SK-N-SH (cell line): ENCODE data around the gene TMEM255B. TPM values are rescaled to one million over a fixed set of nuclear protein-coding genes. Genes with fewer than 3 reads are reported as not detected.

Experiments used
- CTCF ChIA-PET: fragments of 300-600, 350-600 bp; formaldehyde crosslinking; extraction: SDS; loops from one replicate; lab custom pipeline; 2021; lab: Yijun Ruan, JAX
- POLR2A ChIA-PET: fragments of 350-600 bp; sonication (Branson Sonifier 250); formaldehyde crosslinking; extraction: SDS; loops from one replicate; lab custom pipeline; 2020; ENCODE audit warnings: antibody characterized with exemption, inconsistent platforms; lab: Yijun Ruan, JAX
- DNase-seq: peaks from one replicate; pipeline ENCODE4 v3.0.0; 2012
- H2AFZ ChIP-seq: fragments of 200-600 bp; sonication (generic); 2 replicates; pipeline ENCODE4 v1.8.1; 2016; ENCODE audit warnings: antibody characterized with exemption, mild to moderate bottlenecking, low read depth
- H3F3A ChIP-seq: fragments of 200-600 bp; sonication (generic); replicated peaks from 2 replicates; pipeline ENCODE3; 2016; ENCODE audit warnings: antibody characterized with exemption, mild to moderate bottlenecking; ENCODE audit not compliant: insufficient read depth
- H3K27ac ChIP-seq, 2 experiments: fragments of 200-500 bp in 1 of 2; fragments of 200-600 bp in 1 of 2; sonication (Bioruptor generic) in 1 of 2; sonication (generic), shearing (Covaris generic) in 1 of 2; 2 replicates each; pipeline versions ENCODE4 v1.5.1 to v1.6.1; 2014 to 2016; ENCODE audit warnings: low read depth in 2 of 2, inconsistent platforms in 1 of 2, low read length in 1 of 2, mild to moderate bottlenecking in 1 of 2, mixed read lengths in 1 of 2
- H3K27me3 ChIP-seq: fragments of 200-600 bp; sonication (generic), shearing (Covaris generic); 2 replicates; pipeline ENCODE4 v1.6.1; 2016; ENCODE audit warnings: mixed run types; ENCODE audit not compliant: insufficient read depth
- H3K36me3 ChIP-seq, 2 experiments: fragments of 200-500 bp in 1 of 2; fragments of 200-600 bp in 1 of 2; sonication (Bioruptor generic) in 1 of 2; sonication (generic) in 1 of 2; replicated peaks in 1 of 2; 2 replicates each; pipeline versions ENCODE3 to v1.5.1; 2014 to 2016; ENCODE audit warnings: low read length in 1 of 2, mild to moderate bottlenecking in 1 of 2; ENCODE audit not compliant: insufficient read depth in 2 of 2, control insufficient read depth in 1 of 2
- H3K4me1 ChIP-seq, 2 experiments: fragments of 200-500 bp in 1 of 2; fragments of 200-600 bp in 1 of 2; sonication (Bioruptor generic) in 1 of 2; sonication (generic), shearing (Covaris generic) in 1 of 2; 2 replicates each; pipeline versions ENCODE4 v1.5.1 to v1.6.1; 2014 to 2016; ENCODE audit warnings: low read depth in 1 of 2, low read length in 1 of 2, mixed run types in 1 of 2; ENCODE audit not compliant: insufficient read depth in 2 of 2, control insufficient read depth in 1 of 2
- H3K4me2 ChIP-seq: fragments of 200-600 bp; sonication (generic), shearing (Covaris generic); 2 replicates; pipeline ENCODE4 v1.6.1; 2017; ENCODE audit warnings: mixed run types
- H3K4me3 ChIP-seq, 2 experiments: fragments of 200-500 bp in 1 of 2; fragments of 200-600 bp in 1 of 2; sonication (Bioruptor generic) in 1 of 2; sonication (generic), shearing (Covaris generic) in 1 of 2; 2 replicates each; pipeline versions ENCODE4 v1.5.1 to v1.8.1; 2014 to 2016; ENCODE audit warnings: low read depth in 2 of 2, inconsistent platforms in 1 of 2, low read length in 1 of 2, mild to moderate bottlenecking in 1 of 2, mixed read lengths in 1 of 2, moderate library complexity in 1 of 2
- H3K79me2 ChIP-seq: fragments of 200-600 bp; sonication (generic); 2 replicates; pipeline ENCODE4 v1.8.1; 2017; ENCODE audit warnings: mild to moderate bottlenecking; ENCODE audit not compliant: insufficient read depth
- H3K9ac ChIP-seq: fragments of 200-600 bp; sonication (generic); 2 replicates; pipeline ENCODE4 v1.6.1; 2017; ENCODE audit warnings: mixed run types
- H3K9me2 ChIP-seq: fragments of 200-600 bp; sonication (generic); 2 replicates; pipeline ENCODE4 v1.6.1; 2017; ENCODE audit warnings: mixed run types
- H3K9me3 ChIP-seq: fragments of 200-600 bp; sonication (generic); 2 replicates; pipeline ENCODE4 v1.6.1; 2017; ENCODE audit warnings: mixed run types, mild to moderate bottlenecking, moderate library complexity
- H4K20me1 ChIP-seq: fragments of 200-600 bp; sonication (generic); 2 replicates; pipeline ENCODE4 v1.6.1; 2017; ENCODE audit warnings: mild to moderate bottlenecking, mixed run types; ENCODE audit not compliant: insufficient read depth
- EP300 ChIP-seq, 2 experiments: IDR thresholded peaks; 2 replicates each; pipeline versions ENCODE4 v1.4.0 to v1.6.1; 2012; ENCODE audit warnings: borderline replicate concordance in 1 of 2, low read depth in 1 of 2, low read length in 1 of 2
- MXI1 ChIP-seq: IDR thresholded peaks from 2 replicates; pipeline ENCODE4 v1.6.1; 2012; ENCODE audit warnings: mild to moderate bottlenecking, low read depth, low read length, improper control_type of control experiment
- NFIC ChIP-seq: IDR thresholded peaks from 2 replicates; pipeline ENCODE4 v1.4.0; 2012; ENCODE audit warnings: borderline replicate concordance
- POLR2AphosphoS5 ChIP-seq: IDR thresholded peaks from 2 replicates; pipeline ENCODE4 v1.6.1; 2012; ENCODE audit warnings: low read depth, low read length
- WGBS: methylation state at CpG from one replicate; pipeline ENCODE4 v1.1.6; 2017; ENCODE audit warnings: low lambda C conversion rate; 5-methylcytosine and 5-hydroxymethylcytosine counted together
- polyA plus RNA-seq, 3 experiments: library from polyadenylated mRNA; depleted of rRNA; stranded (reverse); fragments of >200 nt; gene quantifications; 2 replicates each; pipeline ENCODE4 v1.2.3, GENCODE V29; 2012
- TF ChIP-seq, protein P1 (sequence below): IDR thresholded peaks from 2 replicates; pipeline ENCODE4 v1.6.1; 2012; ENCODE audit warnings: mild to moderate bottlenecking, low read depth, low read length, moderate library complexity
- TF ChIP-seq, protein P2 (sequence below): IDR thresholded peaks from 2 replicates; pipeline ENCODE4; 2012
- TF ChIP-seq, protein P3 (sequence below): IDR thresholded peaks from 2 replicates; pipeline ENCODE4 v1.4.0; 2012; ENCODE audit warnings: low read depth
- TF ChIP-seq, protein P4 (sequence below): fragments of 200-600 bp; sonication (generic); IDR thresholded peaks from 2 replicates; pipeline ENCODE4 v1.6.1; 2017; ENCODE audit warnings: antibody characterized with exemption, mild to moderate bottlenecking, moderate library complexity
- TF ChIP-seq, protein P5 (sequence below): fragments of 150-350 bp; IDR thresholded peaks from 2 replicates; pipeline ENCODE4 v1.6.1; 2017; ENCODE audit warnings: antibody characterized with exemption, low read length, low read depth, borderline replicate concordance

TMEM255B gene
- polyA plus RNA-seq, 1 of the 3 experiments (the other 2 are of a cell fraction), result 14.8 TPM

DNA sequence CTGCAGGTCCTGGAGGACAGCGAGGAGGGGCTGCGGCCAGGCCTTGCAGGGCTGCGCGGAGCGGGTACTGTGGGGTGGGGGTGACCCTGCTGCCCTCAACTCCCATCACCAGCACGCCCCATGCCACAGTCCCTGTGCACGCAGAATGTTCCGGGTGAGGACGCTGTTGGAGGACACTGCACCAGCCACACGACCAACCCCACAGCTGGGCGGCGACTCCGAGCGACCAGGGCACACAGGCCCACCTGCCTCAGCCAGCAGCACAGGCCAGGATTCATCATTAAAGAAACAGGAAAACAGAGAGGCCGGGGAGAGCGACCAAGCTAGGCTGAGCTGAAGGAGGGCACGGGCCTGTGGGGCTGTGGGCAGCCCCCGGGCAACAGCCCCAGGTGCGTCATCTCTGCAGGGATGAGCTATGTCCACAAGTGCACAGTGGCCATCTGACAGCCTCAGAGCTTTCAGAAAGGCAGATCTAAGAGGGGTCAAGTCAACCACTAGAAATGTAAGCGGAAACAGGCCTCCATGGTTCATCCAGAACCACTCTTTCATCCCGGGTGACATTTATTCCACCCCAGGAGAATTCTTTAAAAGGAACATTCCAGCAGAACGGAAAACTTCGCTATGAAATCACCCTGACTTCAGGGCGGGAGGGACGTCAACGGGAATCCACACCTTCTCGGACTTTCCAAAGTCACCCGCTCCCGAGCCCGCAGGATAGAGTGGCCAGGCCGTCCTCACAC lies 103.3 kb downstream of the TMEM255B start:
- Histone ChIP-seq H3K4me3 (peak overlapping the region; percentile 67 to 73), H3K9me2 (no peaks in the 10 kb centered on the region), H3K27ac (peak overlapping the region in 1 of 2 experiments; percentile 69; a peak in 2 of 4 replicates), H4K20me1 (peaks cover 37% of the 10 kb centered on the region; the same call in 1 of the 2 replicates), H3K36me3 (peaks cover 0 to 7% of the 10 kb centered on the region in 2 experiments), H3K27me3 (no peaks in the 10 kb centered on the region), H3K4me2 (peak overlapping the region; percentile 93), H3K79me2 (peaks cover 87% of the 10 kb centered on the region), H2AFZ (no peak overlapping the region), H3K9ac (peak overlapping the region; percentile 83), H3K9me3 (no peaks in the 10 kb centered on the region), H3F3A (peaks cover 32% of the 10 kb centered on the region), H3K4me1 (peaks cover 0 to 29% of the 10 kb centered on the region in 2 experiments; a peak in 1 of 4 replicates)
- no peak for DNase-seq
- 92% methylated on average over 12 of the region's 31 CpGs for WGBS
- ChIA-PET CTCF (interaction anchor here (1.0 to 3.2 kb wide), 4 partner anchors 23 to 138 kb away, joined by 3 to 15 read pairs (median 3); no protein-coding TSS in a partner anchor), POLR2A (no interaction called here)
- TF ChIP-seq EP300 (IDR thresholded peaks at IDR 0.05; ENCODE audit: borderline replicate concordance in 1 of 2, low read depth in 1 of 2, low read length in 1 of 2) (no peak), NFIC (no peak), POLR2AphosphoS5 (no peak), MXI1 (no peak)
- TF ChIP-seq, protein P1, sequence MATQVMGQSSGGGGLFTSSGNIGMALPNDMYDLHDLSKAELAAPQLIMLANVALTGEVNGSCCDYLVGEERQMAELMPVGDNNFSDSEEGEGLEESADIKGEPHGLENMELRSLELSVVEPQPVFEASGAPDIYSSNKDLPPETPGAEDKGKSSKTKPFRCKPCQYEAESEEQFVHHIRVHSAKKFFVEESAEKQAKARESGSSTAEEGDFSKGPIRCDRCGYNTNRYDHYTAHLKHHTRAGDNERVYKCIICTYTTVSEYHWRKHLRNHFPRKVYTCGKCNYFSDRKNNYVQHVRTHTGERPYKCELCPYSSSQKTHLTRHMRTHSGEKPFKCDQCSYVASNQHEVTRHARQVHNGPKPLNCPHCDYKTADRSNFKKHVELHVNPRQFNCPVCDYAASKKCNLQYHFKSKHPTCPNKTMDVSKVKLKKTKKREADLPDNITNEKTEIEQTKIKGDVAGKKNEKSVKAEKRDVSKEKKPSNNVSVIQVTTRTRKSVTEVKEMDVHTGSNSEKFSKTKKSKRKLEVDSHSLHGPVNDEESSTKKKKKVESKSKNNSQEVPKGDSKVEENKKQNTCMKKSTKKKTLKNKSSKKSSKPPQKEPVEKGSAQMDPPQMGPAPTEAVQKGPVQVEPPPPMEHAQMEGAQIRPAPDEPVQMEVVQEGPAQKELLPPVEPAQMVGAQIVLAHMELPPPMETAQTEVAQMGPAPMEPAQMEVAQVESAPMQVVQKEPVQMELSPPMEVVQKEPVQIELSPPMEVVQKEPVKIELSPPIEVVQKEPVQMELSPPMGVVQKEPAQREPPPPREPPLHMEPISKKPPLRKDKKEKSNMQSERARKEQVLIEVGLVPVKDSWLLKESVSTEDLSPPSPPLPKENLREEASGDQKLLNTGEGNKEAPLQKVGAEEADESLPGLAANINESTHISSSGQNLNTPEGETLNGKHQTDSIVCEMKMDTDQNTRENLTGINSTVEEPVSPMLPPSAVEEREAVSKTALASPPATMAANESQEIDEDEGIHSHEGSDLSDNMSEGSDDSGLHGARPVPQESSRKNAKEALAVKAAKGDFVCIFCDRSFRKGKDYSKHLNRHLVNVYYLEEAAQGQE, result no peak
- TF ChIP-seq, protein P2, sequence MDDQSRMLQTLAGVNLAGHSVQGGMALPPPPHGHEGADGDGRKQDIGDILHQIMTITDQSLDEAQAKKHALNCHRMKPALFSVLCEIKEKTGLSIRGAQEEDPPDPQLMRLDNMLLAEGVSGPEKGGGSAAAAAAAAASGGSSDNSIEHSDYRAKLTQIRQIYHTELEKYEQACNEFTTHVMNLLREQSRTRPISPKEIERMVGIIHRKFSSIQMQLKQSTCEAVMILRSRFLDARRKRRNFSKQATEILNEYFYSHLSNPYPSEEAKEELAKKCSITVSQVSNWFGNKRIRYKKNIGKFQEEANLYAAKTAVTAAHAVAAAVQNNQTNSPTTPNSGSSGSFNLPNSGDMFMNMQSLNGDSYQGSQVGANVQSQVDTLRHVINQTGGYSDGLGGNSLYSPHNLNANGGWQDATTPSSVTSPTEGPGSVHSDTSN, result no peak

DNA sequence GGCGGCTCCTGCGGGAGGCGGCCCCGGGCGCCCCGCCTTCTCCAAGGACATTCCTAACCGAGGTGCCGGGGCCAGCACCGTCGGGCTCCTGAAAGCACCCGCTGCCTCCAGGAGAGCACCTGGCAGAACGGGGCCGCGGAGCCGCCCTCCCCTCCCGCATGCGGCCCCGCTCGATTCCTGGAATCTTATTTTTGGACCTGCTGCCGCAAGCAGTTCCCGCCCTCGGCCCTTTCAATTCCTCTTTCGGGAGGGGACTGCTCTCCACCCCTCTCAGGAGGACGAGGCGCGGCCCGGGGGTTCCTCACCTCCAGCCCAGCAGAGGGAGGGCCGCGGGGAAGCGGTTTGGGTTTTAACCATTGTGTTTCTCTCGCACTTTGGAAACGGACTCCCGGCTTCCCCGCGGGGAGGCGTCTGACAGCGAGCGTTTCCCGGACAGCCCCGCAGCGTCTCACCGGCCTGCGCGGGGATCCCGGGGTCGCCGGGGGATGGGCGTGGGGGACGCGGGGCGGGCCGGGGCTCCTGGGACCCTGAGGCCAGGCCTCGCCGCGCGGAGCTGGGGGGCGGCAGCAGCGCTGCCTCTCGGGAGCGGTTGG lies 104.0 kb downstream of the TMEM255B start:
- H3K9ac ChIP-seq, result peak overlapping the region; percentile 83
- H3K27ac ChIP-seq, result peak overlapping the region; percentile 29 to 72; a peak in 2 of 4 replicates
- peak overlapping the region; percentile 93 for H3K4me2 ChIP-seq
- H3K36me3 ChIP-seq, result peaks cover 0 to 7% of the 10 kb centered on the region in 2 experiments
- POLR2A ChIA-PET, result no interaction called here
- H3K9me2 ChIP-seq, result no peaks in the 10 kb centered on the region
- CTCF ChIA-PET, result interaction anchor here (1.0 to 3.2 kb wide), 4 partner anchors 16 to 75 kb away, joined by 3 to 15 read pairs (median 4); no protein-coding TSS in a partner anchor
- peak; percentile 56 for DNase-seq
- H3K79me2 ChIP-seq, result peaks cover 80% of the 10 kb centered on the region
- no peak overlapping the region for H2AFZ ChIP-seq
- peaks cover 0 to 29% of the 10 kb centered on the region in 2 experiments; a peak in 1 of 4 replicates for H3K4me1 ChIP-seq
- peaks cover 25% of the 10 kb centered on the region for H3F3A ChIP-seq
- peak overlapping the region; percentile 67 to 73 for H3K4me3 ChIP-seq
- no peaks in the 10 kb centered on the region for H3K9me3 ChIP-seq
- peaks cover 30% of the 10 kb centered on the region; the same call in 1 of the 2 replicates for H4K20me1 ChIP-seq
- TF ChIP-seq, protein P3, sequence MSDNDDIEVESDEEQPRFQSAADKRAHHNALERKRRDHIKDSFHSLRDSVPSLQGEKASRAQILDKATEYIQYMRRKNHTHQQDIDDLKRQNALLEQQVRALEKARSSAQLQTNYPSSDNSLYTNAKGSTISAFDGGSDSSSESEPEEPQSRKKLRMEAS, result 0 out of 2 replicates have a peak, but pooled peaks have one; percentile 9
- TF ChIP-seq, protein P4, sequence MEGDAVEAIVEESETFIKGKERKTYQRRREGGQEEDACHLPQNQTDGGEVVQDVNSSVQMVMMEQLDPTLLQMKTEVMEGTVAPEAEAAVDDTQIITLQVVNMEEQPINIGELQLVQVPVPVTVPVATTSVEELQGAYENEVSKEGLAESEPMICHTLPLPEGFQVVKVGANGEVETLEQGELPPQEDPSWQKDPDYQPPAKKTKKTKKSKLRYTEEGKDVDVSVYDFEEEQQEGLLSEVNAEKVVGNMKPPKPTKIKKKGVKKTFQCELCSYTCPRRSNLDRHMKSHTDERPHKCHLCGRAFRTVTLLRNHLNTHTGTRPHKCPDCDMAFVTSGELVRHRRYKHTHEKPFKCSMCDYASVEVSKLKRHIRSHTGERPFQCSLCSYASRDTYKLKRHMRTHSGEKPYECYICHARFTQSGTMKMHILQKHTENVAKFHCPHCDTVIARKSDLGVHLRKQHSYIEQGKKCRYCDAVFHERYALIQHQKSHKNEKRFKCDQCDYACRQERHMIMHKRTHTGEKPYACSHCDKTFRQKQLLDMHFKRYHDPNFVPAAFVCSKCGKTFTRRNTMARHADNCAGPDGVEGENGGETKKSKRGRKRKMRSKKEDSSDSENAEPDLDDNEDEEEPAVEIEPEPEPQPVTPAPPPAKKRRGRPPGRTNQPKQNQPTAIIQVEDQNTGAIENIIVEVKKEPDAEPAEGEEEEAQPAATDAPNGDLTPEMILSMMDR, result peak; percentile 19; the same call in 1 of the 2 replicates
- TF ChIP-seq, protein P5, sequence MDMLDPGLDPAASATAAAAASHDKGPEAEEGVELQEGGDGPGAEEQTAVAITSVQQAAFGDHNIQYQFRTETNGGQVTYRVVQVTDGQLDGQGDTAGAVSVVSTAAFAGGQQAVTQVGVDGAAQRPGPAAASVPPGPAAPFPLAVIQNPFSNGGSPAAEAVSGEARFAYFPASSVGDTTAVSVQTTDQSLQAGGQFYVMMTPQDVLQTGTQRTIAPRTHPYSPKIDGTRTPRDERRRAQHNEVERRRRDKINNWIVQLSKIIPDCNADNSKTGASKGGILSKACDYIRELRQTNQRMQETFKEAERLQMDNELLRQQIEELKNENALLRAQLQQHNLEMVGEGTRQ, result no peak
- no peaks in the 10 kb centered on the region for H3K27me3 ChIP-seq
- WGBS, result 33% methylated on average over 8 of the region's 60 CpGs
